GM19463 (cell line): ENCODE data around the gene PPP1R3E.
A peak's percentile ranks its signal among the peaks of the same experiment; 100 is the strongest.

Experiments used
- ATAC-seq: cut with Tn5 transposase; IDR thresholded peaks from one replicate; pipeline ENCODE4 v1.9.1; 2021; ENCODE audit warnings: mild to moderate bottlenecking, moderate library complexity; ENCODE audit not compliant: unreplicated experiment

Gene PPP1R3E

DNA sequence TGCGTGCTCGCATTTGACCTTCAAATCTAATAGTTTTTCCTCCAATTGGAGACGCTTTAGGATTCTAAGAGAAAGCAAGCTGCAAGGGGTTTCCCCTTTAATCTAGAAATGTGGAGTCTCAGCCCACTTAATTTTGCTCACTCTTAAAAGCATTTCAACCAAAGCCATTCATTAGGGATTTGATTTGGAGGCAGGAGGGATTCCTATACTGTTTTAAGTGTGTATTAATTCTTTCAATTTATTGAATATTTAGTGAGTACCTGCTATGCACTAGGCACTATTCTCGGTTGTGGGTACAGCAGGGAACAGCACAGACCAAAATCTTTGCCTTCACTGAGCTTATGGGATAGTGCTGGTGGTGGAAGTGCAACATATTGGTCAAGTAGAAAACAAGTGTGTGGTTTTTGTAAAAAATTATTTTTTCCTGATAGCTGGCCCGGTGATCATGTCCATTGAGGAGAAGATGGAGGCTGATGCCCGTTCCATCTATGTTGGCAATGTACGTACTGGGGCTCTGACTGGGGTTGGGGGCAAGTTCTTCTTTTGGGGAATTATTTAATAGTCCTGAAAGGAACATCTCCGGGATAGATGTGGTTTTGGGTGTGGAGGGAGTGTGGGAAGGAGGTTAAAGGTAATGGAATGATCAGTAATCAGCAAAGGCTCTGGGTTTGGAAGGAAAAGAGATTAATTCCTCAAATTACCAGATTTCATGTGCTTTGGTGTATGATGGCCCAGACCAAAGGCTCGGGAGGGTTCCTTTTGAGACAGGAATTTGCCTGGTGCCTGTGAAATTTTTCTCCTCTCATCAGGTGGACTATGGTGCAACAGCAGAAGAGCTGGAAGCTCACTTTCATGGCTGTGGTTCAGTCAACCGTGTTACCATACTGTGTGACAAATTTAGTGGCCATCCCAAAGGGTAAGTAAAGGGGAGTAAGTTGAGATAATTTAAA, 20.2 kb upstream of the PPP1R3E start:
- no peak for ATAC-seq

DNA sequence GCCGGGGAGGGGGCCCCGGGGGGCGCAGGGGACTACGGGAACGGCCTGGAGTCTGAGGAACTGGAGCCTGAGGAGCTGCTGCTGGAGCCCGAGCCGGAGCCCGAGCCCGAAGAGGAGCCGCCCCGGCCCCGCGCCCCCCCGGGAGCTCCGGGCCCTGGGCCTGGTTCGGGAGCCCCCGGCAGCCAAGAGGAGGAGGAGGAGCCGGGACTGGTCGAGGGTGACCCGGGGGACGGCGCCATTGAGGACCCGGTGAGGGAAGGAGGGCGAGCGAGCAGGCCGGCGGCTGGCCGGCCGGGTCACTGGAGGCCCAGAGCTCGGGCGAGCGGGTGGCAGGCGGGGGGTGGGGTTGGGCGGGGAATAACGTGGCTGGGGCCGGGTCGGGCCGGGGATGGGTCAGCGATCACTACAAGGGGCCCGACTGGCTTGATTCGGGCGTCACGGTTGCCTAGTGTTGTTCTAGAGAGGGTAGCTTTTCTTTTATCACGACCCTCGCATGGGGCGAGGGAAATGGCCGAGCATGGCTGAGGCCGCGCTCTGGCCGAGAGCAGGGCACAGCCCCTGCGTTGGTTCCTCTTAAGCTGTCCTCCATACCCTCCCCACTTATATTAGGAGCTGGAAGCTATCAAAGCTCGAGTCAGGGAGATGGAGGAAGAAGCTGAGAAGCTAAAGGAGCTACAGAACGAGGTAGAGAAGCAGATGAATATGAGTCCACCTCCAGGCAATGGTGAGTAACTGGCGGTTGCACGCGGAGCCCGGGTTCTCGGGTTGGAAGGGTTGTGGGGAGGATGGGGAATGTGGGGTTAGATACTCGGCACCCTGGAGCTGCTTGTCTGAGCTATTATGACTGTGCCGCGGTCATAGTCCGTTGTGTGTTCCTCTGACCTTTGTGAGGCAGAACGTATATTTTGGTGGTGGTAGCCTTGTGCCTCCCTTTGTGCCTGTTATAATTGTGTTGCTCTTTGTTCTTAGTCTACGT, 19.2 kb upstream of the PPP1R3E start:
- peak; percentile 6 for ATAC-seq

DNA sequence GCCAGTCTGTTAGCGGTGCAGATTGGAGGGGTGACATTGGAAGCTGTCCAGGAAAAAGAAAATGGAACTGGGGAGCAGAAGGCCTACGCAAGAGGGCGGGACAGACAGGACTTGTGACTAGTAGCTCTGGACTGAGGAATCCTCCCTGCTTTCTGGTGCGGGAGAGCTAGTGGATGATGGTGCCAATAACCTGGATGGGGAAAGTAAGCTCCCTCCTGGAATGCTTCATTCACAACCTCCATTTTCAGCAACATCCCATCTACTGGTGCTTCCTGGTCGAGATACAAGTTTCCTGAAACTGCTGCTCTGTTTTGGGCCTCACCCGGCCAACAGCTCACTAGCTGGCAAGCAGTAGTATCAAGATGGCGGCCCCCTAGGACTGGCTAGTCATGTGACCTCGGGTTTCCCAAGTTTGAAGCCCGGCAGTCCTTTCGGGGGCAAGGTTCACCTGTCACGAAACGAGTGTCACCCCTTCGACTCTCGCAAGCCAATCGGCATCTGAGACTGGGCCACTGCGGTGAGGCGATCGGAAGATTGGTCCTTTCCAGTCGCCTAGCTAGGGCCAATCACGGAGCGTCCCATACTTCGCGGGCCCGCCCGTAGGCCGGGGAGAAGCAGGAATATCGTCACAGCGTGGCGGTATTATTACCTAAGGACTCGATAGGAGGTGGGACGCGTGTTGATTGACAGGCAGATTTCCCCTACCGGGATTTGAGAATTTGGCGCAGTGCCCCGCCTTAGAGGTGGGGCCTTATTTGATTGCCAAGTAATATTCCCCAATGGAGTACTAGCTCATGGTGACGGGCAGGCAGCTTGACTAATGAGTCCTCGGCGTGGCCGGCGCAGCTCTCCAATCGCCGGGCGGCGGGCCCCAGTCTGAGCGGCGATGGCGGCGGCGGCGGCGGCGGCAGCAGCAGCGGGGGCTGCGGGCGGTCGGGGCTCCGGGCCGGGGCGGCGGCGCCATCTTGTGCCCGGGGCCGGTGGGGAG, 18.2 kb upstream of the PPP1R3E start, which contains the start of gene PABPN1:
TSS of gene PABPN1 (plus strand) at position 874 of the 988 bp plus-strand sequence. CDS start at position 887, 13 bp downstream.
- peak; percentile 83 for ATAC-seq

DNA sequence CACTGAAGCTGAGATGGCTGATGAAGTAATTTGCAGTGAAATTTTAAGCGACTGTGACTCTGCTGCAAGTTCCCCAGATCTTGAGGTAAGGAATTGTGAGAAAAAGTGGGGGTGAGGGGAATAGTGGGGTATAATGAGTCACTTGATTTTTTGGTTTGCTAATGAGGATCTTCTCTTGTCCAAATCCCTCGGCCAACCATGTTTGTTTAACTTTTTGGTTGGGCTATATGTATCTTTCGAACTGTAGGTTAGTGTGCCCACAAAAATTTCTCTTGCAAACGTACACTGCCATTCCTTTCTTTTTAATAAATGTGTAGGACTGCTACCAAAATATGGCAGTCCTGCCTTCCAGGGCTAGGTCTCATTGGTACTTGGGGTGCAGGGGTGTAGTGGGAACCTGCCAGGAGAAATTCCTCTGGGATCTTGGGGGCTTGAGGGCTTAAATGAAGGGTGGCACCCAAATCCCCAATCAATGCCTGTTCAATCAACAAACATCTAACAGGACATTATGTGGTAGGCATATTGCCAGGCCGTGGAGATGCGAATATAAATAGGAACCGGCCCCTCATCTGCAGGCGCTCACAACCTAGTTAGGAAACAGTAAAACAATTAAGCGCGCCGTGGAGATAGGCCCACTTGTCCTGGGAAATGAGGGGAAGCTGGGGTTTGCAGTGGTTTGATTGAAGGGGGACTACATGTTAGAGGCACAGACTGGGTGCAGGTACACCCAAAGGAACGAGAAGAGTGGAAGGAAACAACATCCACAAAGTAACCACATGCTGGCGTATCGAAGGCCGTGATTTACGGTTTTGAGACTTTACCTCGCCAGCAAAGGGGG, 17.3 kb upstream of the PPP1R3E start:
- ATAC-seq: no peak

DNA sequence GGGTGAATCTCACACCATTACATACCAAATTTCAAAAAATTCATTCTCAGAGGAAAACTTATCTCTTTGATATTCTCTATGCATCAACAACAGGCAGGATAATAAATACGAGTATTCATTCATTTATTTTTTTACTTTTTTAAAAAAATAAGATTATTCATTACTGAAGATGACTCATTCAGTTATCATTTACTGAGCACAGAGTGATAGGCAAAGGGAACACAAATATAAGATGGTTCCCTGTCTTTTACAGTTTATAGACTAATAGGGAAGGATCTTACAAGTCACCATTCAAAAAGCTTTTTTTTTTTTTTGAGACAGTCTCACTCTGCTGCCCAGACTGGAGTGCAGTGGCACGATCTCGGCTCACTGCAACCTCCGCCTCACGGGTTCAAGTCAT, 13.6 kb upstream of the PPP1R3E start:
- ATAC-seq: no peak

DNA sequence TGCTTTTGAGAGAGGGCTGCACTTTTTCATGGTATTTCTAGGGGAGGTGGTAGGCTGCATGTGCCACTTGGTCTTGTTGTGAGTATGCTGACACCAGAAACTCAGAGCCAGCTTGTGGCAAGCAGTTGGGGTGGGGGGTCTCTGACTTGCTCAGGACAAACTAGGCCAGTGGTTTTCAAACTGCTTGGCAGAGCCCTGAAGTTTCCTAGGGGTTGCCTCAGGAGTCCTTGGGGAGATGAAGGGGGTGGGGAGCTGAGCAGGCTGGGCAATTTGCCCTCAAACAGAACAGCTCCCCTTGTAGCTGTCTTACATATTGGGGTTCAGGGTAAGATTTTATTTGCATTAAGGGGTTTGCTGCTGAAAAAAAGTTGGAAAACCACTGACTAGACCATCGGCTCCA, 7.9 kb upstream of the PPP1R3E start:
- no peak for ATAC-seq

DNA sequence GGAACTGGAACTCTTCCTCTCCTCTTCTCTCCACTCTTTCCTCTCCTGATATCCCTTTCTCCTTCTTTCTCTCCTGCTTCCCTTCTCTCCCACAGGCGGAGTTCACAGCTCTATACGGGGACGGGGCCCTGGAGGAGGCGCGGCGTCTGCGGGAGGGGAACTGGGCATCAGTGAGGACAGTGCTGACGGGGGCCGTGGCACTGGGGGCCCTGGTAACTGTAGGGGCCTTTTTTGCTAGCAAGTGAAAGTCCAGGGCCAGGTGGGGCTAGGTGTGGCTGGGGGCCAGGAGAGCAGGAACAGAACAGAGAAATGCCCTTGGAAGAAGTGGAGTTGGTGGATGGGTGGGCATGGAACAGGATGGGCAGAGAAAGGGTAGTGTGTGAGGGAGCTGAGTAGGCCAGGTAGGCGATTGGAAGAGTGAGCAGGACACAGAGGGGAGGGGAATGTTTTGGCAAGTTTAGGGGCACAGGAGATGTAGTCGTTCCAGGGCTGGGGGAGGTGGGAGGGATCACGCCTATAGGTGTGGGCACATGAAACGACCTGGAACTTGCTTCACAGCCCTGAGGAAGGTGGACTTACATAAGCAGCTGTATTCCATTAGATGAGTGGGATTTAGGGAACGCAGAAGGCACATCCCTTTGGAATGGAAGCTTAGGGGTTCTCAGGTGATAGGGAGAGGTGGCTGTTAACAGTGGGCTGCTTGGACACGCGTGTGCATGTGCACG, 6.2 kb upstream of the PPP1R3E start:
- ATAC-seq: no peak

DNA sequence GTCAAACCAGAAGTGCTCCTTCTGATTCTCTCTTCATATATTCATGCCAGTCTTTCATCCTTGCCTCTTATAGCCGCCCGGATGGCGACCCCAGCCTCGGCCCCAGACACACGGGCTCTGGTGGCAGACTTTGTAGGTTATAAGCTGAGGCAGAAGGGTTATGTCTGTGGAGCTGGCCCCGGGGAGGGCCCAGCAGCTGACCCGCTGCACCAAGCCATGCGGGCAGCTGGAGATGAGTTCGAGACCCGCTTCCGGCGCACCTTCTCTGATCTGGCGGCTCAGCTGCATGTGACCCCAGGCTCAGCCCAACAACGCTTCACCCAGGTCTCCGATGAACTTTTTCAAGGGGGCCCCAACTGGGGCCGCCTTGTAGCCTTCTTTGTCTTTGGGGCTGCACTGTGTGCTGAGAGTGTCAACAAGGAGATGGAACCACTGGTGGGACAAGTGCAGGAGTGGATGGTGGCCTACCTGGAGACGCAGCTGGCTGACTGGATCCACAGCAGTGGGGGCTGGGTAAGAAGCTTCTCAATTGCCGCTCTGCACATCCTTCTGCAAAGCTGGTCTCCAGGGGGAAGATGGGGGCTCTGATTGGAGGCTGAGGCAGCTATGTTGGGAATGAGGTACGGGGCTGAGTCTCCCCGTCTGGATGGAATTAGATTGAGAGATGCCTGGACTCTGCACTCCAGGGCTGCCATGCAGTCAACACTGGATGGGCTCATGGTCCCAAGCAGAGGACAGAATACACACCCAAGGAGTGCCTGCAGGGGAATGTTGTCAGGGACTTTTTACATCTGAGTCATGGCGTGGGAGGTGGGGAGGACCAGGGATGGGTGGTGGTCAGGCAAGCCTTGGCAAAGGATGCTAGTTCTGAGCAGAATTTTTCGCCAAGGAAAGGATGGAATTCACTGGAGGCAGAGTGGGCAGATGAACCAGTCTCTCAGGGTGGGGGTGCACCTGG, 5.3 kb upstream of the PPP1R3E start:
- ATAC-seq: no peak

DNA sequence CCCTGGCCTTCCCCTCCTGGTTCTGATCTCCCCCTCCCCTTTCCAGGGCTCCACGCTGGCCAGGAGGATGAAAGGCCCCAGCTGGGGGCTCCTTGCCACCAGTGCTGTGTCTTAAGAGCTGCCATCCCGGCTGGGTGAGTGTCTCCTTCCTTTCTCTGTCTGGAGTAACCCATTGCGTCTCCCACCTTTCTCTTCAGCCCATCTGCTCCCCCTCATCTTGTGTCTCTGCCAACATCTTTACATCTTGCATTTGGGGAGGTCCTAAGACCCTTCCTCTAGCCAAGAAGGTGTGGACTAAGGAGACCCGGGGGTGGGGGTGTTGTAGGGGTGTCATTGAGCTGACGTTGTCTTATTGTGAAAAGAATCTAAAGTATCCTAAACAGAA, 4.5 kb upstream of the PPP1R3E start:
- ATAC-seq: no peak

DNA sequence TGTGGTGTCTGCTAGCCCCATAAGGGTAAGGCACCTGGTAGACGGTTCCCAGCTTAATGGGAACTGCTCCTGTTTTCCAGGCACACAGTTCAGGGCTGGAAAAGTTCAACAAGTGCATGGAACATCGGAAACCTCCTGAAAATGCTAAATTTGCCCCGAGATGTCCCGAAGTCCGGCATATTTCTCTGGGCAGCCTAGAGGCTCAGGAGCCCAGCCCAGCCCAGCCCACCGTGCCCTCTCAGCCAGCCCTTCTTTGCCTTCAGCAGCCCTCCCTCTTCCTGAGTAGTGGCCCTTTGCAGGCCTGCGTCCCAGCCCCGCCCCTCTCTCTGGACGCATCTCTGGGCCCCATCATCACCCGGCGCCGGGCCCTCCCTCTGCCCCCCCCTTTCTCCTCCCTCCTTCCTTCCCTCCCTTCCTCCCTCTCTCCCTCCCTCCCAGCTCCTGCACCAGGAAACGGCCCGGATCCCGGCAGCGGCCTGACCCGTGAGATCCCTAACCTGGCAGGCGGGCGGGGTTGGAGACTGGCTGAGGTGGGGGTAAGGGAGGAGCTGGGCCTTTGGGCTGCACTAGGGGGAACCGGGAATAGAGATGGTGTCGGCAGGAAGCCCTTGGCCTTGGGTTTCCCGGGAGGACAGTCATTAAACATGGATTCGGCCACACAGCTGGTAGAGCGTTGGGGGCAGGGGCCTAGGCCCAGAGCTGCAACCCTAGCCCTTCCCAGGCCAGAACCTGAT, 3.9 kb upstream of the PPP1R3E start, which contains the start of gene BCL2L2:
TSS of gene BCL2L2 (plus strand) at position 422 of the 734 bp plus-strand sequence. CDS start 935 bp downstream, outside the sequence.
- ATAC-seq: peak; percentile 28

DNA sequence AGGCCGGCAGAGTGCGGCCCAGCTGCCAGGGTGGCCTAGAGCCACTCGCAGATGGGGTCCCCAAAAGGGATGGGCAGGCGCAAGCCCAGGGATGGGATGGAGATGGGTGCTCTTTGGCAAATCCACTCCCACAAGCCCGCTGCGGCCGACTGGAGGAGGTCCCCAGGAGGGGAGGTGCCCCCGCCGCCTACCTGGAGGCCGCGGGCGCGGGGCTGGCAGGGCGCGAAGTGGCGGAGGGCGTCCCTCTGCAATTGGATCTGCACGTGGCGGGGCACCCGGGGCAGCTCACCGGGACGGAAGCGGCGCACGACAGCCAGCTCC, 730 bp downstream of the PPP1R3E start:
- ATAC-seq: peak; percentile 4

DNA sequence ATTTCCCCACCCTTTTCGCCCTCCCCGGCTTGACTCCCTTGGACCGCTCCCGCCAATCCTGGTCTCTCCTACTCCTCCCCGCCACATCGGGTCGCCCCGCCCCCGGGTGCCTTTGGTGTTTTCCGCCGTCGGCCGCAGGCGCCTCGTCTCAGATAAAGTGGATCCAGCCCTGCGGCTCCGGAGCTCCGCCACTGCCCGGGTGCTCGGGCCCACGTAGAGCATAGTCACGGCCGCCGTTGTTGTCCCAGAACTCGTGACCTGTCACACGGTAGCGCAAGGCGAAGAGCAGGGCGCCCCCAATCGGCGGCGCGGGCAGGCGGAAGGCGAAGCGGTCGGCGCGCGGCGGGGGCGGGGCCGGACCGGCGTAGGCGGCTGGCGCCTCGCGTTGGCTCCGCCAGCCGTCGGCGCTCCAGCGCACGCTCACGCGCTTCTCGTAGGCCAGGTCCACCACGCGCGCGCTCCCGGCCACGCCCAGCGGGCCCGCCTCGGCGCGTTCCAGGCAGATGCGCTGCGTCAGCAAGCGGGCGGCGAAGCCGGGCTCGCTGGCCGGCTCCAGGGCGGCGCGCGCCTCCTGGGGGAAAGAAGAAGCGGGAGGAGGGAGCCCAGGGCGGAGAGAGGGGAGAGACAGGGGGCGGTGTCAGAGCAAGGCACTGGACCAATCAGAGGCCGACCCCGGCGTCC, 1.2 kb downstream of the PPP1R3E start:
- peak; percentile 72 for ATAC-seq

DNA sequence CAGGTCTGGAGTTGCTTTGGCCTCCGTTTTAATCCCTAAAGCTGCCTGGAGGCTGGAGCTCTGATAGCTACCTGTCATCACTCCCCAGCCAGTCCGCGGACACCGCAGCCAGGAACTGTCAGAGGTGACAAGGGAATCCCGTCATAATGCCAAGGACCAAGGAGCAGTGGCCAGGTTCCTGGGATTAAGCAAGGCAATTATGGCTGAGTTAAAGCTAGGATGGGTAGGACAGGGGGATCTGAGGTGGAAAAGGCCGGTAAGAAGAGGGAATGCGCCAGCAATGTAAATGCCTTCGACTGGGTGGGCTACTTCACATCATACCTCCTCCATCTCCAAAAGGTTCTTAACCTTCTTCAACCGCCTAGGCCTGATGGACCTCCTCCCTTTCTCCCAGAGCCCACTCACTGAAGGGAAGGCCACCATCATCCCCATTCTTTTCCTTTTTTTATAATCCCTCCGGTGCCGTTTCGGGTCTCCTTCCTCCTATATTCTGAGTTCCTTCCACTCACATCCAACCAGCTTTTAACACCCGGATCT, 1.9 kb downstream of the PPP1R3E start:
- no peak for ATAC-seq

DNA sequence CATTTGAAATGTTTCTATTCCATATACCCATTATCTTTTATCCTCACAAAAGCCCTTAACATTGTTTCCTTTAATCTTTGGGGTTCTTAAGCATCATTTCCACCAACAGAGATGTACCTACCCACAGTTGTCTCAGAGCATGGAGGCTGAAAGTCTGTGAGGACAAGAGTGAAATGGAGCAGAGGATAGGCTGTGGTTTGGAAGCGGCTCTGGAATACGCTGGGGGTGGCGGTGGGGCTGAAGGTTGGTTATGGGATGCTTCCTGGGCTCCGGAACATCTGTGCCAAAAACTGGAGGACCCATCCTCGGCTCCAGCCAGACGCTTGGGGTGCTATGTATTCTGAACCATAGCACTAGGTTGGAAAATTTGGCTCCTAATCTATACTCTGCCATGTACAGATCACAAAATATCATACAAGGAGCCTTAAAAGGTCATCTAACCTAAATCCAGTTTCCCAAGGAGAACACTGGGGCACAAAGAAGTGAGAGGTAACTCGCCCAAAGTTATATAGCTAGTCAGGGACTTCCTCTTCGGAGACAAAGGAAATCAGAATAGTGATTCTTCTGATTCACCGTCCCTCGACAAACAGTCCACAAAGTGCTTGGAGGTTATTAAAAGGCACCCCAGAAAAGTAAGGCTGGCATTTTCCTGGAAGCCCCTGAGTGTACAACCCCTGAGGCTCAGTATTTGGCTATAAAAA, 2.5 kb downstream of the PPP1R3E start:
- ATAC-seq: no peak

DNA sequence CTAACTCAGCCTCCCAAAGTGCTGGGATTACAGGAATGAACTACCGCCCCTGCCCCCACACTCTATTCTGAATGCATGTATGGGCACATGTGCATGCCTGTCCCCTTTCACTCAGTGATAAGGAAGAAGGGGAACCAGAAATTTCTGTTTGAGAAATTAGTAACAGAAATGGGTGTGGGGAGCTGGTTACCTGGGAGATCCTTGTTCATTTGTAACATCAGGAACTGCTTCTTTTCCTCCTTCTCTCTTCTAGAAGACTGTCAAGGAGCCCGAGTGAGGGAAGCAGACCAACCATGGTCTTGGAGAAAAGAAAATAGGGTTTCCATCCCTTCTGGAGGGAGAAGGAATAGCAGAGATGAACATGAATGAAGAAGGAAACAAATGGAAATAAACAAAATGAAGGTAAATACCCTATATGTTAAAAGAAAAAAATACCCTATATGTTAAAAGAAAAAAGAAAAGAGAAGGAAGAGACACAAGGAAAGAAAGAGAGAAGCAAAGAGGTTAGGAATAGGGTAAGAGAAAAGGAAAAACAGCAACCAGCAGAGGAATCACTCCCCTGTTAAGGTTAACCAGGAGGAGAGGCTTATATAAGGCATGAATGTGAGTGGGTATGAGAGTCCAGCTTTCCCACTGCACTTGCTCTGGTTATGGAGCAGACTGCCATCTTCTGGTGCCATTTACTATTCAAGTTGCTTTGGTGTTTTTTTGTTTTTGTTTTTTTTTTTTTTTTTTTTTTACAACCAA, 3.3 kb downstream of the PPP1R3E start:
- ATAC-seq: no peak
